Measurements from ENCODE around the gene DGKB.

The DGKB gene

GRCh38 chr7:14201353-14201752 lies 701.2 kb downstream of the DGKB start:
- no peak for TF ChIP-seq CTCF (IDR thresholded peaks at IDR 0.05; ENCODE audit: low read depth, low read length)
- H3K4me3 ChIP-seq (ENCODE audit: low read depth, low read length), result no peak overlapping the region

GRCh38 chr7:14199336-14199735 lies 703.2 kb downstream of the DGKB start:
- no peak overlapping the region for H3K4me3 ChIP-seq (ENCODE audit: low read depth, low read length)
- no peak for TF ChIP-seq CTCF (IDR thresholded peaks at IDR 0.05; ENCODE audit: low read depth, low read length)

GRCh38 chr7:14197280-14197679 lies 705.3 kb downstream of the DGKB start:
- TF ChIP-seq CTCF (IDR thresholded peaks at IDR 0.05; ENCODE audit: low read depth, low read length), result no peak

DNA sequence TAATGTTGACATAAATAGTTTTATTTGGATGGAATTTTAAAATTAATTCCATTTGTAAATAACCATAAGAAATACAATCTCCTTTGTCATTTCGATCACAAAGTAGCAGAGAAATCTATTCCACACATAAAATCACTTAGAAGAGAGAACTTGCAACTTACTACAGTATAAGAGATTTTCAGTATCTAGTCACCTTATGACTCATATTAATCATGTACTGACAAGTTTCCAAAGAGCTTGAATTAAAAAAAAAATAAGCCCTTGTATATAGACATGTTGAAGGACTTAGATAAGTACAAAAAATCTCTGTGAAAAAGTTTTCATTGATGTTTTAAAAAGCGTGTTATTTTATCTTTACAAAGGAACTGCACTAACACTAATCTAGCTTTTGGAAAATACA lies 706.0 kb downstream of the DGKB start:
- no peak for TF ChIP-seq CTCF (IDR thresholded peaks at IDR 0.05; ENCODE audit: low read depth, low read length)
- H3K4me3 ChIP-seq (ENCODE audit: low read depth, low read length), result no peak overlapping the region

More at GRCh38 chr7:14197280-14197679, 705.3 kb downstream of the DGKB start:
- H3K4me3 ChIP-seq (ENCODE audit: low read depth, low read length), result no peak overlapping the region

DNA sequence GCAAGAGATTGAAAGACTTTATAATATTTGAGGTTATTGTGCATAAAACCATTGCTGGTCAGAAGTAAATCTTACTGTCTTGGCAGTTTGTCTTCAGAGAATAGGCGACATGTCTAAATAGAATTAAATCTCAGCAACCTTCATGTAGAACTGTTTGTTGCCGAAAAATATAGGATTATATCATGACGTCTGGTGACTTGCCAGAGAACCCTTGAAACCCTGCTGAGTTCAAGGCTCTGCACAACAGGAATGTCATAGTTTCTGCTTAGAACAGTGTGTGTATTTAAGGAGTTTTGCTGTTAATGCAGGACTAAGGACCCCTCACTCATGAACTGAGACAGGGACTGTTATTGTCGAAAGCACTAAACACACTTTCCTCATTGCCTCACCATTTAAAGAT lies 706.7 kb downstream of the DGKB start:
- no peak for TF ChIP-seq CTCF (IDR thresholded peaks at IDR 0.05; ENCODE audit: low read depth, low read length)
- no peak overlapping the region for H3K4me3 ChIP-seq (ENCODE audit: low read depth, low read length)

DNA sequence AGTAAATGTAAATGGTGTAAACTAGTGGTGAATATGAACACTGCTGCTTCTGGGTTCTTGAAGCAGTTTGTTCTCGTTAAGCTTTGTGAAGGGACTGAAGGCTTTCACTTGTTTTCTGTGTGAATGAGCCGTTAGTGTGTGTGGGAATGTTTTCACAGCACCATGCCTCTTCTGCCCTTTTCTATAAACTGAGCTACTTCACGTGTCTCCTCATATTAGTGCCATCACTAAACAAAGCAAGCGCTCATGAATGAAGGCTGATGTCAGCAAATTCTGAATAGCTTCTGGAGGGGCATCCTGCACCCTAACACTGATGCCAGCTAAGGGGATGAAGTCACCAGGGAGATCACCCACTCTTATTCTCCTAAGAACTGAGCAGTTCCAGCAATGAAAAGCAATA lies 707.5 kb downstream of the DGKB start:
- no peak overlapping the region for H3K4me3 ChIP-seq (ENCODE audit: low read depth, low read length)
- TF ChIP-seq CTCF (IDR thresholded peaks at IDR 0.05; ENCODE audit: low read depth, low read length), result no peak

- TF ChIP-seq CTCF (IDR thresholded peaks at IDR 0.05; ENCODE audit: low read depth, low read length), result no peak
- H3K4me3 ChIP-seq (ENCODE audit: low read depth, low read length), result no peak overlapping the region
Observed at GRCh38 chr7:14191686-14192098, 710.9 kb downstream of the DGKB start.

Data from WI38 (cell line).